ENCODE results near the gene GPS1.

GPS1 gene

GRCh38 chr17:82058230-82058854, 6.6 kb downstream of the GPS1 start:
- H3K27ac ChIP-seq (ENCODE audit: low read depth, low read length), result no peak overlapping the region
- no peak overlapping the region for H3K9ac ChIP-seq (ENCODE audit: low read length in 5 of 5)
- H3K4me3 ChIP-seq (ENCODE audit: low read depth in 1 of 5, low read length in 5 of 5), result no peak overlapping the region
- peaks cover 0 to 95% (median 95%) of the 10 kb centered on the region in 5 donors for H3K36me3 ChIP-seq (ENCODE audit: control insufficient read depth in 5 of 5, insufficient read depth in 5 of 5, low read length in 5 of 5)
- H3K4me1 ChIP-seq (ENCODE audit: control insufficient read depth in 5 of 5, insufficient read depth in 5 of 5, low read length in 5 of 5), result peaks cover 0 to 13% (median 7%) of the 10 kb centered on the region in 5 donors
- H3K9me3 ChIP-seq (ENCODE audit: control insufficient read depth in 5 of 5, low read length in 5 of 5), result no peaks in the 10 kb centered on the region
- no peaks in the 10 kb centered on the region for H3K27me3 ChIP-seq (ENCODE audit: control insufficient read depth in 5 of 5, insufficient read depth in 4 of 5, low read length in 5 of 5)

GRCh38 chr17:82058855-82059249, 7.2 kb downstream of the GPS1 start:
- Histone ChIP-seq H3K27ac (ENCODE audit: low read depth, low read length) (no peak overlapping the region), H3K4me3 (ENCODE audit: low read depth in 1 of 5, low read length in 5 of 5) (no peak overlapping the region), H3K9ac (ENCODE audit: low read length in 5 of 5) (no peak overlapping the region), H3K36me3 (ENCODE audit: control insufficient read depth in 5 of 5, insufficient read depth in 5 of 5, low read length in 5 of 5) (peaks cover 0 to 98% (median 96%) of the 10 kb centered on the region in 5 donors), H3K9me3 (ENCODE audit: control insufficient read depth in 5 of 5, low read length in 5 of 5) (no peaks in the 10 kb centered on the region), H3K27me3 (ENCODE audit: control insufficient read depth in 5 of 5, insufficient read depth in 4 of 5, low read length in 5 of 5) (no peaks in the 10 kb centered on the region), H3K4me1 (ENCODE audit: control insufficient read depth in 5 of 5, insufficient read depth in 5 of 5, low read length in 5 of 5) (peaks cover 0 to 13% (median 7%) of the 10 kb centered on the region in 5 donors)

- H3K36me3 ChIP-seq (ENCODE audit: control insufficient read depth in 5 of 5, insufficient read depth in 5 of 5, low read length in 5 of 5), result peaks cover 0 to 95% (median 91%) of the 10 kb centered on the region in 5 donors
- H3K4me1 ChIP-seq (ENCODE audit: control insufficient read depth in 5 of 5, insufficient read depth in 5 of 5, low read length in 5 of 5), result peaks cover 0 to 15% (median 12%) of the 10 kb centered on the region in 5 donors
- no peak overlapping the region for H3K4me3 ChIP-seq (ENCODE audit: low read depth in 1 of 5, low read length in 5 of 5)
- H3K9me3 ChIP-seq (ENCODE audit: control insufficient read depth in 5 of 5, low read length in 5 of 5), result no peaks in the 10 kb centered on the region
- no peak overlapping the region for H3K27ac ChIP-seq (ENCODE audit: low read depth, low read length)
- no peak overlapping the region for H3K9ac ChIP-seq (ENCODE audit: low read length in 5 of 5)
- H3K27me3 ChIP-seq (ENCODE audit: control insufficient read depth in 5 of 5, insufficient read depth in 4 of 5, low read length in 5 of 5), result no peaks in the 10 kb centered on the region
These were observed 7.7 kb downstream of the GPS1 start for GRCh38 chr17:82059272-82060000.

GRCh38 chr17:82060001-82060380, 8.3 kb downstream of the GPS1 start:
- H3K4me1 ChIP-seq (ENCODE audit: control insufficient read depth in 5 of 5, insufficient read depth in 5 of 5, low read length in 5 of 5), result peaks cover 0 to 21% (median 18%) of the 10 kb centered on the region in 5 donors
- no peak overlapping the region for H3K9ac ChIP-seq (ENCODE audit: low read length in 5 of 5)
- H3K4me3 ChIP-seq (ENCODE audit: low read depth in 1 of 5, low read length in 5 of 5), result no peak overlapping the region
- H3K36me3 ChIP-seq (ENCODE audit: control insufficient read depth in 5 of 5, insufficient read depth in 5 of 5, low read length in 5 of 5), result peaks cover 0 to 89% (median 85%) of the 10 kb centered on the region in 5 donors
- H3K27ac ChIP-seq (ENCODE audit: low read depth, low read length), result no peak overlapping the region
- H3K27me3 ChIP-seq (ENCODE audit: control insufficient read depth in 5 of 5, insufficient read depth in 4 of 5, low read length in 5 of 5), result no peaks in the 10 kb centered on the region
- H3K9me3 ChIP-seq (ENCODE audit: control insufficient read depth in 5 of 5, low read length in 5 of 5), result no peaks in the 10 kb centered on the region

- no peaks in the 10 kb centered on the region for H3K9me3 ChIP-seq (ENCODE audit: control insufficient read depth in 5 of 5, low read length in 5 of 5)
- H3K4me1 ChIP-seq (ENCODE audit: control insufficient read depth in 5 of 5, insufficient read depth in 5 of 5, low read length in 5 of 5), result peaks cover 0 to 23% (median 20%) of the 10 kb centered on the region in 5 donors
- H3K27ac ChIP-seq (ENCODE audit: low read depth, low read length), result no peak overlapping the region
- H3K9ac ChIP-seq (ENCODE audit: low read length in 5 of 5), result no peak overlapping the region
- no peaks in the 10 kb centered on the region for H3K27me3 ChIP-seq (ENCODE audit: control insufficient read depth in 5 of 5, insufficient read depth in 4 of 5, low read length in 5 of 5)
- H3K4me3 ChIP-seq (ENCODE audit: low read depth in 1 of 5, low read length in 5 of 5), result no peak overlapping the region
- peaks cover 0 to 84% (median 80%) of the 10 kb centered on the region in 5 donors for H3K36me3 ChIP-seq (ENCODE audit: control insufficient read depth in 5 of 5, insufficient read depth in 5 of 5, low read length in 5 of 5)
These were observed 8.9 kb downstream of the GPS1 start for GRCh38 chr17:82060614-82061013.

- Histone ChIP-seq H3K4me3 (ENCODE audit: low read depth in 1 of 5, low read length in 5 of 5) (no peak overlapping the region), H3K4me1 (ENCODE audit: control insufficient read depth in 5 of 5, insufficient read depth in 5 of 5, low read length in 5 of 5) (peaks cover 0 to 29% (median 26%) of the 10 kb centered on the region in 5 donors), H3K27me3 (ENCODE audit: control insufficient read depth in 5 of 5, insufficient read depth in 4 of 5, low read length in 5 of 5) (no peaks in the 10 kb centered on the region), H3K9ac (ENCODE audit: low read length in 5 of 5) (no peak overlapping the region), H3K27ac (ENCODE audit: low read depth, low read length) (no peak overlapping the region), H3K36me3 (ENCODE audit: control insufficient read depth in 5 of 5, insufficient read depth in 5 of 5, low read length in 5 of 5) (peaks cover 0 to 77% (median 73%) of the 10 kb centered on the region in 5 donors), H3K9me3 (ENCODE audit: control insufficient read depth in 5 of 5, low read length in 5 of 5) (no peaks in the 10 kb centered on the region)
These were observed 9.6 kb downstream of the GPS1 start for GRCh38 chr17:82061047-82061925.

- peaks cover 0 to 67% (median 63%) of the 10 kb centered on the region in 5 donors for H3K36me3 ChIP-seq (ENCODE audit: control insufficient read depth in 5 of 5, insufficient read depth in 5 of 5, low read length in 5 of 5)
- H3K9ac ChIP-seq (ENCODE audit: low read length in 5 of 5), result no peak overlapping the region
- H3K27ac ChIP-seq (ENCODE audit: low read depth, low read length), result no peak overlapping the region
- H3K9me3 ChIP-seq (ENCODE audit: control insufficient read depth in 5 of 5, low read length in 5 of 5), result no peaks in the 10 kb centered on the region
- peaks cover 0 to 32% (median 30%) of the 10 kb centered on the region in 5 donors for H3K4me1 ChIP-seq (ENCODE audit: control insufficient read depth in 5 of 5, insufficient read depth in 5 of 5, low read length in 5 of 5)
- H3K27me3 ChIP-seq (ENCODE audit: control insufficient read depth in 5 of 5, insufficient read depth in 4 of 5, low read length in 5 of 5), result no peaks in the 10 kb centered on the region
- no peak overlapping the region for H3K4me3 ChIP-seq (ENCODE audit: low read depth in 1 of 5, low read length in 5 of 5)
These were observed 10.6 kb downstream of the GPS1 start for GRCh38 chr17:82062076-82062983.

GRCh38 chr17:82062984-82063368, 11.3 kb downstream of the GPS1 start:
- H3K27me3 ChIP-seq (ENCODE audit: control insufficient read depth in 5 of 5, insufficient read depth in 4 of 5, low read length in 5 of 5), result no peaks in the 10 kb centered on the region
- H3K4me3 ChIP-seq (ENCODE audit: low read depth in 1 of 5, low read length in 5 of 5), result no peak overlapping the region
- H3K9me3 ChIP-seq (ENCODE audit: control insufficient read depth in 5 of 5, low read length in 5 of 5), result no peaks in the 10 kb centered on the region
- H3K27ac ChIP-seq (ENCODE audit: low read depth, low read length), result no peak overlapping the region
- H3K36me3 ChIP-seq (ENCODE audit: control insufficient read depth in 5 of 5, insufficient read depth in 5 of 5, low read length in 5 of 5), result peaks cover 0 to 61% (median 56%) of the 10 kb centered on the region in 5 donors
- peaks cover 0 to 32% (median 30%) of the 10 kb centered on the region in 5 donors for H3K4me1 ChIP-seq (ENCODE audit: control insufficient read depth in 5 of 5, insufficient read depth in 5 of 5, low read length in 5 of 5)
- no peak overlapping the region for H3K9ac ChIP-seq (ENCODE audit: low read length in 5 of 5)

Measured in subcutaneous abdominal adipose tissue (tissue), 5 donors.